Progenitor cell of endocrine pancreas (in vitro differentiated cells): ENCODE data around the gene MAML3. TPM values are rescaled to one million over a fixed set of nuclear protein-coding genes. Genes with fewer than 3 reads are reported as not detected.

Experiments
- DNase-seq: peaks from one replicate; pipeline ENCODE4 v3.0.0; 2021; ENCODE audit warnings: low spot score; ENCODE audit not compliant: unreplicated experiment
- H3K27ac Mint-ChIP-seq: 2 replicates; pipeline ENCODE4 v1.8.0; 2021; ENCODE audit warnings: mild to moderate bottlenecking, moderate library complexity, mixed read lengths
- H3K27me3 Mint-ChIP-seq: 2 replicates; pipeline ENCODE4 v1.8.0; 2021; ENCODE audit warnings: mixed read lengths
- H3K36me3 Mint-ChIP-seq: 2 replicates; pipeline ENCODE4 v1.8.0; 2022; ENCODE audit warnings: mixed read lengths; ENCODE audit not compliant: insufficient read depth
- H3K4me1 Mint-ChIP-seq: 2 replicates; pipeline ENCODE4 v1.8.0; 2021; ENCODE audit warnings: low read depth, mixed read lengths
- H3K4me3 Mint-ChIP-seq: 2 replicates; pipeline ENCODE4 v1.8.0; 2021; ENCODE audit warnings: low read depth, mild to moderate bottlenecking, moderate library complexity, mixed read lengths
- H3K9me3 Mint-ChIP-seq: 2 replicates; pipeline ENCODE4 v1.8.0; 2021; ENCODE audit warnings: low read depth, mixed read lengths
- total RNA-seq: library from RNA; stranded (reverse); gene quantifications from 2 replicates; pipeline ENCODE4 v1.2.1, GENCODE V29; 2021
- TF ChIP-seq, protein P1 (sequence below): fragments of 200-600 bp; sonication (generic); IDR thresholded peaks from one replicate; pipeline ENCODE4 v1.5.0; 2021; ENCODE audit warnings: antibody characterized with exemption, mild to moderate bottlenecking; ENCODE audit not compliant: unreplicated experiment

The MAML3 gene
- total RNA-seq, 1 donor from 2014 or later = 48.5 TPM

- H3K4me3 Mint-ChIP-seq = peak overlapping the region; percentile 49
- peak overlapping the region; percentile 82 for H3K27ac Mint-ChIP-seq
- peaks cover 52% of the 10 kb centered on the region for H3K4me1 Mint-ChIP-seq
Measured at GRCh38 chr4:139786494-139787354, 367.3 kb downstream of the MAML3 start.

GRCh38 chr4:139785356-139785755 lies 368.6 kb downstream of the MAML3 start:
- peak overlapping the region; percentile 75 for H3K27ac Mint-ChIP-seq
- no peaks in the 10 kb centered on the region for H3K9me3 Mint-ChIP-seq
- peaks cover 7% of the 10 kb centered on the region for H3K36me3 Mint-ChIP-seq
- no peak overlapping the region for H3K4me3 Mint-ChIP-seq
- TF ChIP-seq, protein P1, sequence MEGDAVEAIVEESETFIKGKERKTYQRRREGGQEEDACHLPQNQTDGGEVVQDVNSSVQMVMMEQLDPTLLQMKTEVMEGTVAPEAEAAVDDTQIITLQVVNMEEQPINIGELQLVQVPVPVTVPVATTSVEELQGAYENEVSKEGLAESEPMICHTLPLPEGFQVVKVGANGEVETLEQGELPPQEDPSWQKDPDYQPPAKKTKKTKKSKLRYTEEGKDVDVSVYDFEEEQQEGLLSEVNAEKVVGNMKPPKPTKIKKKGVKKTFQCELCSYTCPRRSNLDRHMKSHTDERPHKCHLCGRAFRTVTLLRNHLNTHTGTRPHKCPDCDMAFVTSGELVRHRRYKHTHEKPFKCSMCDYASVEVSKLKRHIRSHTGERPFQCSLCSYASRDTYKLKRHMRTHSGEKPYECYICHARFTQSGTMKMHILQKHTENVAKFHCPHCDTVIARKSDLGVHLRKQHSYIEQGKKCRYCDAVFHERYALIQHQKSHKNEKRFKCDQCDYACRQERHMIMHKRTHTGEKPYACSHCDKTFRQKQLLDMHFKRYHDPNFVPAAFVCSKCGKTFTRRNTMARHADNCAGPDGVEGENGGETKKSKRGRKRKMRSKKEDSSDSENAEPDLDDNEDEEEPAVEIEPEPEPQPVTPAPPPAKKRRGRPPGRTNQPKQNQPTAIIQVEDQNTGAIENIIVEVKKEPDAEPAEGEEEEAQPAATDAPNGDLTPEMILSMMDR = no peak
- H3K27me3 Mint-ChIP-seq = no peaks in the 10 kb centered on the region
- DNase-seq = no peak
- H3K4me1 Mint-ChIP-seq = peaks cover 52% of the 10 kb centered on the region

More at GRCh38 chr4:139786494-139787354, 367.3 kb downstream of the MAML3 start:
- Mint-ChIP-seq H3K27me3 (no peaks in the 10 kb centered on the region), H3K36me3 (peaks cover 11% of the 10 kb centered on the region), H3K9me3 (no peaks in the 10 kb centered on the region)
- TF ChIP-seq, protein P1 = no peak
- no peak for DNase-seq

DNA sequence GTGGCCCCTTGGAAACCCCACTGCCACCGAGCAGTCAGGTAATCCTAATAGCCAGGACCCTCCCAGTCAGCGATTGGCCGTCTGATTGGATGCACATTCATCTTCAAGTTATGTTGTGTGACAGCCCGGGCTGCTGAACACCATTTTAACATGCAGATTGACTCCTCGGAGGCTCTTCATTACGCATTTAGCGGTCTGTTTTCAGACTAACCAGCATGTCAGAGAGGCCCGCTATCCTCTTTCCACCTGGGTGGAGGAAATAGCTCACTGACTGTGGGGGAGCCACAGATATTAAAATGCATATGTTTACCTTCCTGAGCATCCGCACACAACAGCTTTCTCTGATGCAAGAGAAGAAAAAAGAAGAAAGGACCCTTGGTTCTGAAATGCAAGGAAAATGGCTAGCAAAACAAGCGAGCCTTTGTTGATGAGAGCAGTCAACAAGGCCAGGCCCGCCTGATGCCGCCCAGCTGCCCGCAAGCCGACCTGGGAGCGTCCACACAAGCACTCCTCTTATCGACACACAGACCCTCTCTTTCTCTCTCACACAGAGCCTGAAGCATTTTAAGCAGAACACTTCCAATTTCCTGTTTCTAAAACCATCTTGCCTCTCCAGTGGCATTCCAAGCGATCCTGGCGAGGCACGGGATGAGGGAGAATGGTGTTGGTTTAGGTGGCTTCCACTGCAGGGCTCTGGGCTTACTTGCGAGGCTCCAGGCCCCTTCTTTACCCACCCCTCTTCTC lies 370.1 kb downstream of the MAML3 start:
- Mint-ChIP-seq H3K27me3 (no peaks in the 10 kb centered on the region), H3K27ac (peak overlapping the region; percentile 91), H3K4me3 (peak overlapping the region; percentile 22), H3K9me3 (no peaks in the 10 kb centered on the region), H3K4me1 (peaks cover 57% of the 10 kb centered on the region), H3K36me3 (peaks cover 2% of the 10 kb centered on the region)
- DNase-seq = no peak
- TF ChIP-seq, protein P1 = no peak

DNA sequence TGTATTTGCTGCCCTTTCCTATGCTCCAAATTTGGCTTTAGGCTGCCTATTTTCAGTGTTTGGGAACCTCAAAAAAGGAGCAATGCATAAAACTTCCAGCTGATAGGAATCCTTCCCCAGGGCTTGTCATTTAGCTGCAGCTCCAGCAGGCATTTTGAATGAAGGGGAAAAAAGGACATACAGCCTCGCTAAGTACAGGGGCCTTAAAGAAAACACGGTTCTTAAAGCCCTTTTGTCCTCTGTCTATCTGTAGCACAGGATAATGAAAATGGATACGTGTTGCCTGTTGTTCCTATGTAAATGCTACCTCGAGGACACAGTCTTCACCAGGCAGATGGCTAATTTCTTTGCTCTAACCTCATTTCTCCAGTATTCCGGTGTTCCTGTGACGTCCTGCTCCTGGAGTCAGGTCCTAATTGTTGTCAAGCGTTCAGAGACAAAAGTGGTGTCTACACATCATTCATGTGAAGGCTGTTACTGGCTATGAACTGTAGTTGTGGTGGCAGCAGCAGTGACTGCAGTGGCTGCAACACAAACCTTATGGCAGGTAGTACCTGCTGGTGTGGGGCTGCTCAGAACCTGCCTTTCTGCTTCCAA lies 371.0 kb downstream of the MAML3 start:
- Mint-ChIP-seq H3K4me3 (no peak overlapping the region), H3K9me3 (no peaks in the 10 kb centered on the region)
- TF ChIP-seq, protein P1 = no peak

GRCh38 chr4:139781066-139781465 lies 372.9 kb downstream of the MAML3 start:
- no peak for DNase-seq
- Mint-ChIP-seq H3K27ac (no peak overlapping the region), H3K27me3 (no peaks in the 10 kb centered on the region), H3K36me3 (peaks cover 4% of the 10 kb centered on the region), H3K9me3 (no peaks in the 10 kb centered on the region), H3K4me3 (no peak overlapping the region), H3K4me1 (peaks cover 51% of the 10 kb centered on the region)
- TF ChIP-seq, protein P1 = no peak

More for the DNA sequence above, 371.0 kb downstream of the MAML3 start:
- Mint-ChIP-seq H3K36me3 (peaks cover under 1% of the 10 kb centered on the region), H3K27ac (peak overlapping the region; percentile 91), H3K27me3 (no peaks in the 10 kb centered on the region), H3K4me1 (peaks cover 54% of the 10 kb centered on the region)
- no peak for DNase-seq
